Activated T-helper 2 cell treated with anti-CD3 and anti-CD28 coated beads, Interferon-gamma antibody, Interleukin-2, Interleukin-4, amounts not matched to agents 10 μg/mL and 5 μg/mL and 100 μg/mL, durations not matched to agents 14 hours and 24 hours and 36 hours (primary cell): Measurements from ENCODE around the gene RAVER1. TPM values are rescaled to one million over a fixed set of nuclear protein-coding genes. Genes with fewer than 3 reads are reported as not detected.
"Not testable (repeated sequence)": the region's sequence is repeated elsewhere in the genome, so short reads cannot be mapped to it uniquely, and the experiment has no call there.

Experiments used
- DNase-seq: peaks from one replicate; pipeline ENCODE4 v3.0.0; 2021; ENCODE audit warnings: low spot score
- H3K27ac Mint-ChIP-seq: one replicate; pipeline ENCODE4 v1.8.0; 2021; ENCODE audit warnings: mixed read lengths
- H3K27me3 Mint-ChIP-seq: one replicate; pipeline ENCODE4 v1.8.0; 2021; ENCODE audit warnings: low read depth, mixed read lengths
- H3K36me3 Mint-ChIP-seq: one replicate; pipeline ENCODE4 v1.8.0; 2021; ENCODE audit warnings: low read depth, mixed read lengths
- H3K4me1 Mint-ChIP-seq: one replicate; pipeline ENCODE4 v1.8.0; 2021; ENCODE audit warnings: low read depth, mixed read lengths
- H3K4me3 Mint-ChIP-seq: one replicate; pipeline ENCODE4 v1.8.0; 2021; ENCODE audit warnings: low read depth, mild to moderate bottlenecking, moderate library complexity, mixed read lengths
- H3K9me3 Mint-ChIP-seq: one replicate; pipeline ENCODE4 v1.8.0; 2021; ENCODE audit warnings: mixed read lengths
- intact Hi-C: fragments of 100-400 bp; cut with micrococcal nuclease; formaldehyde crosslinking; loops from one replicate; pipeline ENCODE4 v1.15.1; 2023
- total RNA-seq: library from RNA; stranded (reverse); gene quantifications from 2 replicates; pipeline ENCODE4 v1.2.3, GENCODE V29; 2022

The RAVER1 gene, protein sequence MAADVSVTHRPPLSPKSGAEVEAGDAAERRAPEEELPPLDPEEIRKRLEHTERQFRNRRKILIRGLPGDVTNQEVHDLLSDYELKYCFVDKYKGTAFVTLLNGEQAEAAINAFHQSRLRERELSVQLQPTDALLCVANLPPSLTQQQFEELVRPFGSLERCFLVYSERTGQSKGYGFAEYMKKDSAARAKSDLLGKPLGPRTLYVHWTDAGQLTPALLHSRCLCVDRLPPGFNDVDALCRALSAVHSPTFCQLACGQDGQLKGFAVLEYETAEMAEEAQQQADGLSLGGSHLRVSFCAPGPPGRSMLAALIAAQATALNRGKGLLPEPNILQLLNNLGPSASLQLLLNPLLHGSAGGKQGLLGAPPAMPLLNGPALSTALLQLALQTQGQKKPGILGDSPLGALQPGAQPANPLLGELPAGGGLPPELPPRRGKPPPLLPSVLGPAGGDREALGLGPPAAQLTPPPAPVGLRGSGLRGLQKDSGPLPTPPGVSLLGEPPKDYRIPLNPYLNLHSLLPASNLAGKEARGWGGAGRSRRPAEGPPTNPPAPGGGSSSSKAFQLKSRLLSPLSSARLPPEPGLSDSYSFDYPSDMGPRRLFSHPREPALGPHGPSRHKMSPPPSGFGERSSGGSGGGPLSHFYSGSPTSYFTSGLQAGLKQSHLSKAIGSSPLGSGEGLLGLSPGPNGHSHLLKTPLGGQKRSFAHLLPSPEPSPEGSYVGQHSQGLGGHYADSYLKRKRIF
- total RNA-seq = 90.3 and 91.1 TPM in 2 replicates

DNA sequence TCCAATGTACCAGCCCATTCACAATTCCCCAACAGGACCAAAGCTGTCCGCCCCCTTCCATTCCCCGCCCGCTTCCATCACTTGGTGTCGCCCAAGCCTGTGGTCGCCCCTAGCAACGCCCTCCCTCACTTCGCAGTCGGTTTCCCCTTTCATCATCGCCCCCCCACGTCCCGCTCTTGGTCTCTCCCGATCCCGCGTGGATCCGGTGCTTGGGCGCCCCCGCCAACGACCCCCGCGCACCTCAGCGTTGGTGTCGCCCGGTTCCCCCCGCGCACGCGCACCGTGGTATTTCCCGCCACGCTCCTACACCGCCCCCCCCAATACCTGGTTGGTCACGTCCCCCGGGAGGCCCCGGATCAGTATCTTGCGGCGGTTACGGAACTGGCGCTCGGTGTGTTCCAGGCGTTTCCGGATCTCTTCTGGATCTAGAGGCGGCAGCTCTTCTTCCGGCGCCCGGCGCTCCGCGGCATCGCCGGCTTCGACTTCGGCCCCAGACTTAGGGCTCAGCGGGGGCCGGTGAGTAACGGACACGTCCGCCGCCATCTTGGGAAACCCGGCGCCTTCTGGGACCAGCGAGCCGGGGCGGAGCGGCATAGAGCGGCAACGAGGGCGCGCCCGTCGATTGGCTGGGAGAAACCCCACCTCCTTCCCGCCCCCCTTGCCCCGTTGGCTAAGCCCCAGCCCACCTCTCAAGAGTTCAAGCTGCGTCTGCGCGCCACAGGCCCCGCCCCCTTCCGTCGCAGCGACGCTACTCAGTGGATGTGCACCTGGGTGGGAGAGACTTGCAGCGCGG, at the start of gene RAVER1:
TSS of gene RAVER1 (minus strand) at position 565 of the 793 bp plus-strand sequence. CDS start at position 543, 22 bp downstream.
- H3K4me1 Mint-ChIP-seq = peaks cover 12% of the 10 kb centered on the region
- no peaks in the 10 kb centered on the region for H3K9me3 Mint-ChIP-seq
- DNase-seq = peak; percentile 95
- peak within 1 kb of the TSS; percentile 94 for H3K27ac Mint-ChIP-seq
- peak within 1 kb of the TSS; percentile 90 for H3K4me3 Mint-ChIP-seq
- intact Hi-C loops = loop anchor here (2.0 to 5.0 kb wide), 4 partner anchors 16 to 62 kb away; partner anchors contain the start of genes FDX2, ICAM1, ICAM4 and ICAM5
- H3K27me3 Mint-ChIP-seq = no peaks in the 10 kb centered on the region
- peaks cover 43% of the 10 kb centered on the region for H3K36me3 Mint-ChIP-seq

DNA sequence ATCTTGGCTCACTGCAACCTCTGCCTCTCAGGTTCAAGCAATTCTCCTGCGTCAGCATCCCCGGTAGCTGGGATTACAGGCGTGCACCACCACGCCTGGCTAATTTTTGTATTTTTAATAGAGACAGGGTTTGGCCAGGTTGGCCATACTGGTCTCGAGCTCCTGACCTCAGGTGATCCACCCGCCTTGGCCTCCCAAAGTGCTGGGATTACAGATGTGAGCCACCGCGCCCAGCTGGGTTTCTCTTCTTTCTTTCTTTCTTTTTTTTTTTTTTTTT, 49.8 kb upstream of the RAVER1 start:
- intact Hi-C loops = loop anchor here (5.0 kb wide), 1 partner anchor 51 kb away; the partner anchor contains the start of gene RAVER1
- H3K4me3 Mint-ChIP-seq, H3K9me3 Mint-ChIP-seq, DNase-seq, H3K27me3 Mint-ChIP-seq, H3K27ac Mint-ChIP-seq: not testable (repeated sequence)
- H3K4me1 Mint-ChIP-seq = peaks cover 16% of the 10 kb centered on the region
- H3K36me3 Mint-ChIP-seq = peaks cover 21% of the 10 kb centered on the region

DNA sequence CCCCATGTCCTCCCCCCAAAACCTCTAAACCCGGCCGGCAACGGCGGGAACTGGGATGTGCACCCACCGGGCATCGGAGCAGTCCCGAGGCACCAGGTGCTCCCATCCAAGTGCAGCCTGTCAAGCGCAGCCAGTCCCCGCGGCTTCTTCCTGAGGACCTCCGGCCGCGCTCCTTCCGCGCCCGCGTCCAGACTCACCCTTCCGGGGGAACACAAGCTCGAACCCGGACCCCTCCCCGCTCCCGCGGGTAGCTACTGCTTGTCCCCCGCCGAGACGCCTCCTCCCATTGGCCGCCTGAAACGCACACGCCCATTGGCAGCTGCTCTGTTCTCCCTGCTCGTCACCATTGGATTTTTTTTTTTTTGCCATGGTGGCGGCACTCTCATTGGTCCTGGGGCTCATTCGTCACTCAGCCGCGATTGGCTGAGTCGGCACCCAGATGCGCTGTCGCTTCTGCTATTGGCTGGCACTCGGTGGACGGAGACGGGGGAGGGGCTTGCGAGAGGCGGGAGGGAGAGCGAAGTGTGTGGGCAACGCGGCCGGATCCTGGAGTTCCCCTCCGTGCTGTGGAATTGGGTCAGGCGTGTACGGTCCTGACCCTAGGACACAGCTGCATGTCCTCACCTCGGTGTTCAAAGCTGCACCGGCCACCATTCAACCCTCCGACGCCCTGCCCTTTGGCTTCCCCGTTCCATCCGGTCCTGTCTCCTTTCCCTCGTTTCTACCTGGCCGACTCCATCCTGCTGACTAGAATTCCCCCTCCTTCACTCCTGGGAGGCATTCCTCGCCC, 47.2 kb upstream of the RAVER1 start, which contains the start of gene TYK2:
TSS of gene TYK2 (minus strand) at position 260 of the 790 bp plus-strand sequence. CDS start 2,166 bp downstream, outside the sequence.
- Mint-ChIP-seq H3K36me3 (peaks cover 29% of the 10 kb centered on the region), H3K4me1 (peaks cover 16% of the 10 kb centered on the region), H3K27ac (peak within 1 kb of the TSS; percentile 88), H3K27me3 (no peaks in the 10 kb centered on the region), H3K4me3 (peak within 1 kb of the TSS; percentile 88), H3K9me3 (no peaks in the 10 kb centered on the region)
- DNase-seq = peak; percentile 98
- intact Hi-C loops = loop anchor here (2.0 to 5.0 kb wide), 2 partner anchors 48 to 110 kb away; partner anchors contain the start of genes ICAM1 and RAVER1

DNA sequence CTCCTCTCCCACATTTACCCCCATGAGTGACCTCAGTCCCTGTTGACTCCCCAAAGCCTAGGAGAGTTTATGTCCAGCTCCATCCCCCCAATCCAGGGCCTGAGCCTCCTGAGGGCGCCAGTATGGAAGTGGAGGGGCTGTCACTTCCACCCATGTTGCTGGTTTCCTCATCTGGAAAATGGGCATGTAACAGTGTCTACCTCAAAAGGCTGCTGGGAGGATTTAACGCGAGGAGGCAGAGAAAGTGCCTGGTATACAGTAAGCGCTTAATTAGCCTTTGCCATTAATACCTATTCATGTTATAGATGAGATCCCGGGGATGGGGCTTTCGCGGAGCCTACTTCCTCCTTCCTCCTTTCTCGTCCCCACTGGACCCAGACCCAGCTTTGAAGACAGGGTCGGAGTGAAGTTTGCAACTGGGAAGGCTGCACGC, 46.6 kb upstream of the RAVER1 start:
- Mint-ChIP-seq H3K4me3 (peak overlapping the region; percentile 88), H3K9me3 (no peaks in the 10 kb centered on the region), H3K27ac (peak overlapping the region; percentile 88), H3K27me3 (no peaks in the 10 kb centered on the region), H3K4me1 (peaks cover 16% of the 10 kb centered on the region), H3K36me3 (peaks cover 32% of the 10 kb centered on the region)
- DNase-seq = no peak
- intact Hi-C loops = loop anchor here (2.0 to 5.0 kb wide), 2 partner anchors 48 to 109 kb away; partner anchors contain the start of genes ICAM1 and RAVER1

DNA sequence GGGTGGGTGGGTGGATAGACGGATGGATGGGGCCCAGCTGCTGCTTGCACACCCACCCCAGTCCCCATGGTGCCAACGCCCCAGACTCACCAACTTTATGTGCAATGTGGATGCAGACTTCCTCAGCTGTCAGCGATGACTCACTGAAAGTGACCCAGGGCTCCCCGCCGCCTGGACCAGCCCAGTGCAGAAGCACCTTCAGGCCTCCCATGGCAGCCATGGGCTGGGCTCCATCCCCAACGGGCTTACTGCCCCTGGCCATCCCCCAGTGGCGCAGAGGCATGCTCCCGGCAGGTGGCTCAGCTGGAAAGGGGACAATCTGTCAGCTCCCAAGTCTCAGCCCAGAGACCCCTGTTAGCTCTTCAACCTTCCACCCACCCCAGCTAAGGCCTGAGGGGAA, 44.8 kb upstream of the RAVER1 start:
- Mint-ChIP-seq H3K27ac (no peak overlapping the region), H3K27me3 (no peaks in the 10 kb centered on the region), H3K4me3 (peak overlapping the region; percentile 21), H3K9me3 (no peaks in the 10 kb centered on the region), H3K4me1 (peaks cover 16% of the 10 kb centered on the region), H3K36me3 (peaks cover 40% of the 10 kb centered on the region)
- DNase-seq = no peak
- intact Hi-C loops = no loop called here

DNA sequence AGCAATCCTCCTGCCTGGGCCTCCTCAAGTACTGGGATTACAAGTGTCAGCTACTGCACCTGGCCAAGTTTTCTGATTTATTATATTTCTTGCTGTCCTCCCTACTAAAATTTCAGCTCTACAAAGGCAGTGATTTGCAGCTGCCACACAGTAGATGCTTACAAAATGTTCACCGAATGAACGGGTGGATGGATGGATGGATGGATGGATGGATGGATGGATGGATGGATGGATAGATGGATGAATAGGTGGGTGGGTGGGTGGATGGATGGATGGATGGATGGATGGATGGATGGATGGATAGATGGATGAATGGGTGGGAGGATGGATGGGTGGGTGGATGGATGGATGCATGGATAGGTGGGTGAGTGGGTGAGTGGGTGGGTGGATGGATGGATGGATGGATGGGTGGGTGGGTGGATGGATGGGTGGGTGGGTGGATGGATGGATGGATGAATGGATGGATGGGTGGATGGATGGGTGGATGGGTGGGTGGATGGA, 43.9 kb upstream of the RAVER1 start:
- H3K27me3 Mint-ChIP-seq, intact Hi-C loops, DNase-seq, H3K9me3 Mint-ChIP-seq: not testable (repeated sequence)
- Mint-ChIP-seq H3K4me1 (peaks cover 16% of the 10 kb centered on the region), H3K4me3 (peak overlapping the region; percentile 30), H3K27ac (peak overlapping the region; percentile 22), H3K36me3 (peaks cover 40% of the 10 kb centered on the region)

DNA sequence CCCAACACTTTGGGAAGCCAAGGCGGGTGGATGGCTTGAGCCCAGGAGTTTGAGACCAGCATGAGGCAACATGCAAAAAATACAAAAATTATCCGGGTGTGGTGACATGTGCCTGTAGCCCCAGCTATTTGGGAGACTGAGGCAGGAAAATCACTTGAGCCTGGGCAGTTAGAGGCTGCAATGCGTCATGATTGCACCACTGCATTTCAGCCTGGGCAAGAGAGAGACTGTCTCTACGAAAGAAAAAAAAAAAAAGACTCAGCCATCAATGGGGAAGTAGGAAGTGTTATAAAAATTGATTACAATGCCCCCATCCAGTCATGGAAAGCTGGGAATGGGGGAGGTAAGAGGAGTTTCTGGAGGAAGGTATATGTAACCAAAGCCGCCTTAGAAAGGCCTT, 41.6 kb upstream of the RAVER1 start:
- Mint-ChIP-seq H3K4me1 (peaks cover 8% of the 10 kb centered on the region), H3K9me3 (no peaks in the 10 kb centered on the region), H3K27ac (no peak overlapping the region), H3K4me3 (no peak overlapping the region), H3K36me3 (peaks cover 38% of the 10 kb centered on the region), H3K27me3 (no peaks in the 10 kb centered on the region)
- intact Hi-C loops = no loop called here
- DNase-seq = no peak

DNA sequence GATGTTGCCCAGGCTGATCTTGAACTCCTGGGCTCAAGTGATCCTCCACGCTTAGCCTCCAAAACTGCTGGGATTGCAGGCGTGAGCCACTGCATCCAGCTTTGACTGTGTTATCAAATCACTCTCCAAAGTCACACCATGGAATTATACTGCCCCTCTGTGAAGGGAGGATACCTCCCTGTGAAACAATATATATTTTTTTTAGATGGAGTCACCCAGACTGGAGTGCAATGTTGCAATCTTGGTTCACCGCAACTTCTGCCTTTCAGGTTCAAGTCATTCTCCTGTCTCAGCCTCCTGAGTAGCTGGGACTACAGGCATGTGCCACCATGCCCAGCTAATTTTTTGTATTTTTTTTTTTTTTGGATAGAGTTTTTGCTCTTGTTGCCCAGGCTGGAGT, 39.4 kb upstream of the RAVER1 start:
- Mint-ChIP-seq H3K9me3 (no peaks in the 10 kb centered on the region), H3K4me3 (no peak overlapping the region), H3K36me3 (peaks cover 40% of the 10 kb centered on the region), H3K27ac (no peak overlapping the region), H3K27me3 (no peaks in the 10 kb centered on the region), H3K4me1 (no peaks in the 10 kb centered on the region)
- DNase-seq = no peak
- intact Hi-C loops = no loop called here

DNA sequence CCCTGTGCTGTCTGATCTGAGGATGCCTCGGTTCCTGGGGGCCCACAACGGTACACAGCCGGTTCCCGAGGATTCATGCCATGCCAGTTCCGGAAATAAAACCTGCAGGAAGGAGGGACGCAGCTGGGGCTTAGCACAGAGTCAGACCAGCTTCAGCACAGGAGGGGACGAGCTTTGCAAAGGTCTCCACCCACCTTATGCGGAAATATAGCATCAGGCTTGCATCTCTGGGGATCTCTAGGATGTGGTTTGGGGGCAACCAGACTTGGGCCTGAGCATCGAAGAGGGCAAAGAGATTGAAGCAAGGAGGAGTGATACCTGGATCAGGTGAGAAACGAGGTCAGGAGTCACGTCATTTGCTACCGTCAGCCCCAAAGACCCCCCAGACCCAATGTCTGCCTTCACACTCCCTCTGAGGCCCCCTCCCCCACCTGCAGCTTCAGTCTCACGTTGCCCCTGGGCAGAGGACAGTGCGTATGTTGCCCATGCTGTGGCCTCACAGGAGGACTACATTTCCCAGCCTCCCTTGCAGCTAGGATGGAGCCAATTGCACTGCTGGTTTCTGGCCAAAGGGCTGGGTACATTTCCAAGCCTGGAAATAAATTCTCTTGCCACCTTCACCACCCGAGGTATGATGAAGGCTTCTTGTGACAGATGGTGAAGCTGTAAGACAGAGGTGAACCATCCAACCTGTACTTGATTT, 34.9 kb upstream of the RAVER1 start:
- H3K27me3 Mint-ChIP-seq = no peaks in the 10 kb centered on the region
- H3K4me1 Mint-ChIP-seq = no peaks in the 10 kb centered on the region
- no peak overlapping the region for H3K27ac Mint-ChIP-seq
- DNase-seq = no peak
- H3K36me3 Mint-ChIP-seq = peaks cover 48% of the 10 kb centered on the region
- H3K9me3 Mint-ChIP-seq = no peaks in the 10 kb centered on the region
- H3K4me3 Mint-ChIP-seq = no peak overlapping the region
- intact Hi-C loops = no loop called here

DNA sequence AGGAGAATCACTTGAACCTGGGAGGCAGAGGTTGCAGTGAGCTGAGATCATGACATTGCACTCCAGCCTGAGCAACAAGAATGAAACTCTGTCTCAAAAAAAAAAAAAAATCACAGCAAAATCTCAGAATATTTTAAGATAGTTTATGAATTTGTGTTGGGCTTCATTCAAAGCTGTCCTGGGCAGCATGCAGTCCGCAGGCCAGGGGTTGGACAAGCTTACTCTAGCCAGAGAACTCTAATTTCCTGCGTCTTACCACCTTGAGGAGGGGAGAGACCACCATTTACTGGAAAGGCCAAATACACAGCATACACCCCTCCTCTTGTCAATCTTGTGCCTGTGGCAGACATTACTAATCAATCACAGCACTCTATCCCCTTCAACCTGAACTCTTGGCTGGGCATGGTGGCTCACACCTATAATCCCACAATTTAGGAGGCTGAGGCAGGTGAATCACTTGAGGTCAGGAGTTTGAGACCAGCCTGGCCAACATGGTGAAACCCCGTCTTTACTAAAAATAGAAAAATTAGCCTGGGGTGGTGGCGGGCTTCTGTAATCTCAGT, 33.7 kb upstream of the RAVER1 start:
- H3K27ac Mint-ChIP-seq, H3K27me3 Mint-ChIP-seq, DNase-seq, H3K4me1 Mint-ChIP-seq, H3K4me3 Mint-ChIP-seq, H3K9me3 Mint-ChIP-seq, intact Hi-C loops: not testable (repeated sequence)
- peaks cover 57% of the 10 kb centered on the region for H3K36me3 Mint-ChIP-seq

DNA sequence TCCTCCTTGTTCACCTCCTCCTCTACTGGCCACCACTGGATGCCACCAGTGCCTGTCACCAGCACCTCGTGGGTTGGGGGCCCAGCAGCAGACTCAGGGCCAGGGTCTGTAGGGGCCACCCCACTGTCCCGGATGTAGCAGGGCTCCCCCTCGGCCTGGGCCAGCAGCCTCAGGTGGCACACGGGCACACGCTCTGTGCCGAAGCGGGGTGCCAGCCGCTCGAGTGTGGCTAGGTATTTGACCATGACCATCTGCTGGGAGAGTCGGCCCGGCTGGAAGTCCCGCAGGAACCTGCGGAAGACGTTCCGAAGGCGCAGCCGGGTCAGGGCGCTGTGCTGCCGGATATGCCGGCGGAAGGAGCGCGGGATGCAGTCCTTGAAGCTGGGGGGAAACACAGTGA, 32.2 kb upstream of the RAVER1 start:
- no peak overlapping the region for H3K27ac Mint-ChIP-seq
- H3K27me3 Mint-ChIP-seq = no peaks in the 10 kb centered on the region
- H3K36me3 Mint-ChIP-seq = peaks cover 63% of the 10 kb centered on the region
- H3K4me3 Mint-ChIP-seq = no peak overlapping the region
- intact Hi-C loops = no loop called here
- H3K9me3 Mint-ChIP-seq = no peaks in the 10 kb centered on the region
- H3K4me1 Mint-ChIP-seq = no peaks in the 10 kb centered on the region
- DNase-seq = no peak
